Vagina (tissue), 2 donors: ENCODE results near the gene MRPS34. TPM values are rescaled to one million over a fixed set of nuclear protein-coding genes. Genes with fewer than 3 reads are reported as not detected.
"Not testable (repeated sequence)": the region's sequence is repeated elsewhere in the genome, so short reads cannot be mapped to it uniquely, and the experiment has no call there.

Source experiments
- DNase-seq, 2 donors: peaks; one replicate each; pipeline ENCODE4 v3.0.0-alpha.2; 2017; ENCODE audit errors: extremely low spot score in 2 of 2
- H3K27ac ChIP-seq: fragments of 200-600 bp; sonication (generic); one replicate; pipeline ENCODE4 v1.5.1; 2019
- H3K27me3 ChIP-seq: fragments of 200-600 bp; sonication (generic); one replicate; pipeline ENCODE4 v1.5.1; 2019
- H3K36me3 ChIP-seq, 2 donors: fragments of 200-600 bp; sonication (generic); one replicate each; pipeline ENCODE4 v1.5.1; 2017 to 2019
- H3K4me1 ChIP-seq: fragments of 200-600 bp; sonication (generic); one replicate; pipeline ENCODE4 v1.5.1; 2019
- H3K4me3 ChIP-seq, 2 donors: fragments of 200-600 bp; sonication (generic); 1 replicate in 1 of 2; 2 replicates in 1 of 2; pipeline ENCODE4 v1.5.1; 2016 to 2019
- H3K9me3 ChIP-seq: fragments of 200-600 bp; sonication (generic); one replicate; pipeline ENCODE4 v1.5.1; 2019
- CTCF ChIP-seq, 3 experiments: fragments of 450-650 bp in 2 of 3; fragments of 200-600 bp in 1 of 3; sonication (generic) in 1 of 3; IDR thresholded peaks; one replicate each; pipeline ENCODE4 v1.5.1; 2017 to 2019; ENCODE audit warnings: antibody characterized with exemption in 3 of 3, mild to moderate bottlenecking in 2 of 3, moderate library complexity in 2 of 3
- POLR2A ChIP-seq, 2 donors: fragments of 450-650 bp; IDR thresholded peaks; one replicate each; pipeline ENCODE4 v1.6.1; 2017; ENCODE audit warnings: antibody characterized with exemption in 2 of 2, mild to moderate bottlenecking in 2 of 2, moderate library complexity in 2 of 2
- POLR2AphosphoS5 ChIP-seq, 2 donors: sonication (generic); formaldehyde crosslinking; IDR thresholded peaks; one replicate each; pipeline ENCODE4 v1.9.0; 2017; ENCODE audit warnings: antibody characterized with exemption in 2 of 2, mild to moderate bottlenecking in 2 of 2, low read depth in 1 of 2; ENCODE audit not compliant: insufficient read depth in 1 of 2
- intact Hi-C: fragments of 100-400 bp; cut with DNase I; formaldehyde crosslinking; loops from one replicate; pipeline ENCODE4 v1.15.1; 2023
- total RNA-seq: library from RNA; depleted of rRNA; stranded (reverse); fragments of >200 nt; gene quantifications from one replicate; pipeline ENCODE4 v1.2.3, GENCODE V29; 2016

MRPS34 gene
- total RNA-seq, 1 donor from 2014 or later, result 89.6 TPM

- Histone ChIP-seq H3K4me3 (no peak overlapping the region), H3K9me3 (no peaks in the 10 kb centered on the region), H3K27me3 (no peaks in the 10 kb centered on the region), H3K4me1 (no peaks in the 10 kb centered on the region), H3K27ac (no peak overlapping the region), H3K36me3 (peaks cover 0 to 19% of the 10 kb centered on the region in 2 donors)
- intact Hi-C loops, result no loop called here
- TF ChIP-seq CTCF (IDR thresholded peaks at IDR 0.05) (no peak), POLR2A (IDR thresholded peaks at IDR 0.05) (no peak), POLR2AphosphoS5 (IDR thresholded peaks at IDR 0.05; ENCODE audit: insufficient read depth in 1 of 2, low read depth in 1 of 2) (no peak)
- DNase-seq, result no peak
Measured at GRCh38 chr16:1741553-1742165, 31.3 kb downstream of the MRPS34 start.

GRCh38 chr16:1740781-1741490, 32.0 kb downstream of the MRPS34 start:
- TF ChIP-seq CTCF (IDR thresholded peaks at IDR 0.05), result no peak
- TF ChIP-seq POLR2AphosphoS5 (IDR thresholded peaks at IDR 0.05; ENCODE audit: insufficient read depth in 1 of 2, low read depth in 1 of 2), result no peak
- TF ChIP-seq POLR2A (IDR thresholded peaks at IDR 0.05), result no peak
- Histone ChIP-seq H3K27ac (no peak overlapping the region), H3K9me3 (no peaks in the 10 kb centered on the region), H3K27me3 (no peaks in the 10 kb centered on the region), H3K36me3 (peaks cover 0 to 19% of the 10 kb centered on the region in 2 donors), H3K4me3 (no peak overlapping the region), H3K4me1 (no peaks in the 10 kb centered on the region)
- intact Hi-C loops, result no loop called here
- DNase-seq, result no peak

- no peaks in the 10 kb centered on the region for H3K4me1 ChIP-seq
- intact Hi-C loops, result no loop called here
- no peaks in the 10 kb centered on the region for H3K27me3 ChIP-seq
- H3K36me3 ChIP-seq, result peaks cover 0 to 16% of the 10 kb centered on the region in 2 donors
- H3K27ac ChIP-seq, result no peak overlapping the region
- DNase-seq, result no peak
- H3K4me3 ChIP-seq, result no peak overlapping the region
- no peak for TF ChIP-seq POLR2A (IDR thresholded peaks at IDR 0.05)
- no peak for TF ChIP-seq POLR2AphosphoS5 (IDR thresholded peaks at IDR 0.05; ENCODE audit: insufficient read depth in 1 of 2, low read depth in 1 of 2)
- TF ChIP-seq CTCF (IDR thresholded peaks at IDR 0.05), result no peak
- H3K9me3 ChIP-seq, result no peaks in the 10 kb centered on the region
Measured at GRCh38 chr16:1740234-1740633, 32.7 kb downstream of the MRPS34 start.

- intact Hi-C loops, result no loop called here
- DNase-seq, result no peak
- H3K4me3 ChIP-seq, result no peak overlapping the region
- no peaks in the 10 kb centered on the region for H3K4me1 ChIP-seq
- TF ChIP-seq CTCF (IDR thresholded peaks at IDR 0.05) (no peak), POLR2A (IDR thresholded peaks at IDR 0.05) (no peak), POLR2AphosphoS5 (IDR thresholded peaks at IDR 0.05; ENCODE audit: insufficient read depth in 1 of 2, low read depth in 1 of 2) (no peak)
- H3K27me3 ChIP-seq, result no peaks in the 10 kb centered on the region
- no peak overlapping the region for H3K27ac ChIP-seq
- H3K9me3 ChIP-seq, result no peaks in the 10 kb centered on the region
- H3K36me3 ChIP-seq, result peaks cover 0 to 40% of the 10 kb centered on the region in 2 donors
Measured at GRCh38 chr16:1734816-1735215, 38.1 kb downstream of the MRPS34 start.

GRCh38 chr16:1734123-1734522, 38.8 kb downstream of the MRPS34 start:
- Histone ChIP-seq H3K4me1 (no peaks in the 10 kb centered on the region), H3K27ac (no peak overlapping the region), H3K36me3 (peaks cover 0 to 45% of the 10 kb centered on the region in 2 donors), H3K9me3 (no peaks in the 10 kb centered on the region), H3K27me3 (no peaks in the 10 kb centered on the region), H3K4me3 (no peak overlapping the region)
- no peak for DNase-seq
- intact Hi-C loops, result no loop called here
- TF ChIP-seq POLR2AphosphoS5 (IDR thresholded peaks at IDR 0.05; ENCODE audit: insufficient read depth in 1 of 2, low read depth in 1 of 2) (no peak), CTCF (IDR thresholded peaks at IDR 0.05) (no peak), POLR2A (IDR thresholded peaks at IDR 0.05) (no peak)

- H3K9me3 ChIP-seq, H3K4me3 ChIP-seq, intact Hi-C loops, H3K27ac ChIP-seq, DNase-seq, H3K4me1 ChIP-seq, H3K27me3 ChIP-seq: not testable (repeated sequence)
- peaks cover 0 to 51% of the 10 kb centered on the region in 2 donors for H3K36me3 ChIP-seq
Measured at GRCh38 chr16:1732551-1732987, 40.4 kb downstream of the MRPS34 start.
